Endothelial cell of coronary artery (primary cell): Measurements from ENCODE around the gene UGT2A3. TPM values are rescaled to one million over a fixed set of nuclear protein-coding genes. Genes with fewer than 3 reads are reported as not detected.

Experiments used
- total RNA-seq: library from RNA; depleted of rRNA; stranded (reverse); fragments of >200 nt; gene quantifications from 2 replicates; pipeline ENCODE4 v1.2.3, GENCODE V29; 2014

UGT2A3 gene
- not detected in 2 replicates for total RNA-seq

DNA sequence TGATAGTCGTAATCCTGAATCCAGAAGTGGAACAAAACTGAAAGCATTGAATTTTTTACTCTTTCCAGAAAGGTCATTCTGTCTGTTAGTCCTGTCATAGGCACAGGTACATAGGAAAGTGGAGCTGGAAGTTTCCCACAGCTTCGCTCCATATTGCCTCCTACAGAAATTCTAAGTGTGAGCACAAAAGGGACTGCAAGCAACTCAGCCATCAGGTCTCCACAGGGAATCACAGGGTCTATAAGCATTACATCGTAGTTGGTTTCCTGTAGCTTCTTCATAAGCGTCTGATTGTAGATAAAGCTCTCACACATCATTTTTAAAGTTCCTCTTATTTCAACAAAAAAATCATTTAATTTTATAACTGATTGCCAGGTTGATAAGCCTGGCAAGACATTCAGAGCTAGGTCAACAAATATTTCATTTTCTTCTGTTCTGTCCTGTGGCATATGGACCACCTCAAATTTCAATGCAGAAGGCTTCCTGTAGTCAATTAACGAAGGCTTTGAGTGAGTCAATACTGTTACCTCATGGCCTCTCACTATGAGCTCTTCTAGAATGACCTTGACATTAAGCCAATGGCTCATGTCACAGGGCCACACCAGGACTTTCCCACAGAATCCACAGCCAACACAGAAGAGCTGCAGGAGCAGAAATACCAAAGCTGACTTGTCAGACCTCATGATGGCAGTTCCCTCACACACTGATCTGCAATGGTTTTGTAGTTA lies at the start of gene UGT2A3:
Gene UGT2A3 (minus strand): TSS at position 727 of the 728 bp plus-strand sequence. CDS start 44 bp downstream, at position 683.

Other genes starting within 250 kb of the UGT2A3 start
- not detected in 2 replicates for gene UGT2B10, start 135.8 kb downstream of the UGT2A3 start, total RNA-seq
- not detected in 2 replicates for gene UGT2B7, start 144.7 kb upstream of the UGT2A3 start, total RNA-seq